ENCODE results near the gene SPDYA. TPM values are rescaled to one million over a fixed set of nuclear protein-coding genes. Genes with fewer than 3 reads are reported as not detected.

Gene SPDYA
- total RNA-seq, 1 experiment from 2014 or later = 0.69 TPM

DNA sequence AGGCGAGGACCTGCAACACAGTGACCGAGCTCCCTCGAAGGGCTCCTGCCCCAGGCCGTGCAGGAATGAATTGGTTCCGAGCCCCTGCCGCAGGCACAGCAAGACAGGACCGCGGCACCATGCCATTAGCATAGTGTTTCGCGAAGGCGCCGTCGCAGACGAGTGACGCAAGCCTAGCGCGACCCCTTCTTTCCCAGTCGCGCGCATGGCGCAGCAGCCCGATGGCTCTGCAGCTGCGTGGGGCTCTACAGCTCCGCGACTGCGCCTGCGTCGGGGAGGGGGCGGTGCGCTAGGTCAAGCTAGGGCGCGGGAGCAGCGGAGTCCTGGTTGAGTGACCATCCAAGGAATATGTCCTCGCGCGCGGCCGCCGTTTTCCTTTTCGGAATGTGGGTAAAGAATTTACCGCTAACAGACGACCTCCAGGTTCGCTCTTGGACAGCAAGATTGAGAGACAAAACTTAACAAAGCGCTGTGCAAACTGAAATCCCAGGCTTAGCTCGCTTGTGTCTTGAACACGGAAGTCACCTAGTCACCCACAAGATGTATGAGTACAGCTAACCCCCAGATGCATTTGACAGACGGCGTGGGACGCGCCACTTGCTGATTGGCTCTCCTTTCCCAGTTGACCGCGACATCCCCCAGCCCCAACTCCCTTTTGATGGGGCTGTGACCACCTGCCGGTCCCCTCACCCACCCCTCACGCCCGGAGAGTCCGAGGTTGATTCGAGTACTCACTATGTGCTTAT lies 59.7 kb downstream of the SPDYA start, which contains the start of gene TRMT61B:
TRMT61B (minus strand) TSS at position 164 of the 746 bp plus-strand sequence; CDS start at position 132, 32 bp downstream.
- Histone ChIP-seq H3K27me3 (ENCODE audit: low read length) (peaks cover 2% of the 10 kb centered on the region; the same call in 1 of the 2 replicates), H3F3A (ENCODE audit: low read length, unreplicated experiment) (no peaks in the 10 kb centered on the region), H3K36me3 (ENCODE audit: low read depth, low read length) (no peaks in the 10 kb centered on the region), H3K4me3 (ENCODE audit: low read length) (peak within 1 kb of the TSS; percentile 87), H3K79me2 (ENCODE audit: low read length) (peaks cover 39% of the 10 kb centered on the region), H2AFZ (ENCODE audit: low read length) (peak within 1 kb of the TSS; percentile 80), H3K4me2 (ENCODE audit: low read length) (peak within 1 kb of the TSS; percentile 90), H4K20me1 (ENCODE audit: low read length) (0 out of 2 replicates have a peak, but pooled peaks cover 5% of the 10 kb centered on the region), H3K9me2 (replicated peaks; ENCODE audit: low read length) (no peaks in the 10 kb centered on the region), H3K9ac (ENCODE audit: low read length) (peak within 1 kb of the TSS; percentile 86), H3K27ac (ENCODE audit: low read length) (peak within 1 kb of the TSS; percentile 14), H3K9me3 (ENCODE audit: low read length) (no peaks in the 10 kb centered on the region), H3K4me1 (ENCODE audit: insufficient read depth, low read length) (peaks cover 16% of the 10 kb centered on the region)
- POLR2A ChIA-PET (ENCODE audit: unreplicated experiment) = interaction anchor here (0.6 kb wide), 2 partner anchors 17 to 766 kb away, joined by 3 to 4 read pairs; no protein-coding TSS in a partner anchor
- peak; percentile 96 for DNase-seq
- peak; percentile 99 for ATAC-seq
- CTCF ChIA-PET = interaction anchor here (0.6 kb wide), 1 partner anchor 25 kb away, joined by 3 read pairs; no protein-coding TSS in a partner anchor
- no peak for TF ChIP-seq EZH2 (IDR thresholded peaks at IDR 0.05; ENCODE audit: low read length, unreplicated experiment)
- TF ChIP-seq, protein P1, sequence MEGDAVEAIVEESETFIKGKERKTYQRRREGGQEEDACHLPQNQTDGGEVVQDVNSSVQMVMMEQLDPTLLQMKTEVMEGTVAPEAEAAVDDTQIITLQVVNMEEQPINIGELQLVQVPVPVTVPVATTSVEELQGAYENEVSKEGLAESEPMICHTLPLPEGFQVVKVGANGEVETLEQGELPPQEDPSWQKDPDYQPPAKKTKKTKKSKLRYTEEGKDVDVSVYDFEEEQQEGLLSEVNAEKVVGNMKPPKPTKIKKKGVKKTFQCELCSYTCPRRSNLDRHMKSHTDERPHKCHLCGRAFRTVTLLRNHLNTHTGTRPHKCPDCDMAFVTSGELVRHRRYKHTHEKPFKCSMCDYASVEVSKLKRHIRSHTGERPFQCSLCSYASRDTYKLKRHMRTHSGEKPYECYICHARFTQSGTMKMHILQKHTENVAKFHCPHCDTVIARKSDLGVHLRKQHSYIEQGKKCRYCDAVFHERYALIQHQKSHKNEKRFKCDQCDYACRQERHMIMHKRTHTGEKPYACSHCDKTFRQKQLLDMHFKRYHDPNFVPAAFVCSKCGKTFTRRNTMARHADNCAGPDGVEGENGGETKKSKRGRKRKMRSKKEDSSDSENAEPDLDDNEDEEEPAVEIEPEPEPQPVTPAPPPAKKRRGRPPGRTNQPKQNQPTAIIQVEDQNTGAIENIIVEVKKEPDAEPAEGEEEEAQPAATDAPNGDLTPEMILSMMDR (conservative IDR thresholded peaks at IDR 0.05; ENCODE audit: low read depth, low read length) = no peak
- BruUV-seq (replicated peaks) = TSS peak; percentile 99
- intact Hi-C loops (cut with micrococcal nuclease) = loop anchor here (1.0 kb wide), 1 partner anchor 24 kb away; the partner anchor contains the start of gene WDR43

DNA sequence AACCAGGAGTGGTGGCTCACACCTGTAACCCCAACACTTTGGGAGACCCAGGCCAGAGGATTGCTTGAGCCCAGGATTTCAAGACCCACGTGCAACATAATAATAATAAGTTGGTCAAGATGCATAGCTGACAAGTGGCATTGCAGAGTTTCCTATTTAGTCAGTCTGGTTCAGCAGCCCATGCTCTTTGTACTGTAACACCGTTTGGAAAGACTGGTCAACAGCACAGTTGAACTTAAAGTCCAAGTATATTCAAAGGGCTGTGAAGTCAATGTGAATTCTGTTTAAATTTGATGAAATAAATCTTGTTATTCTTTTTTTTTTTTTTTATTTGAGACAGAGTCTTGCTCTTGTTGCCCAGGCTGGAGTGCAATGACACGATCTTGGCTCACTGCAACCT lies 61.0 kb downstream of the SPDYA start:
- no peak overlapping the region for H3K9ac ChIP-seq (ENCODE audit: low read length)
- TF ChIP-seq EZH2 (IDR thresholded peaks at IDR 0.05; ENCODE audit: low read length, unreplicated experiment) = no peak
- TF ChIP-seq EZH2phosphoT487 (IDR thresholded peaks at IDR 0.05; ENCODE audit: borderline replicate concordance, low read length) = no peak
- TF ChIP-seq, protein P1 (conservative IDR thresholded peaks at IDR 0.05; ENCODE audit: low read depth, low read length) = no peak
- DNase-seq = no peak
- 0 out of 2 replicates have a peak, but pooled peaks cover 5% of the 10 kb centered on the region for H4K20me1 ChIP-seq (ENCODE audit: low read length)
- no peak overlapping the region for H2AFZ ChIP-seq (ENCODE audit: low read length)
- H3K9me3 ChIP-seq (ENCODE audit: low read length) = no peaks in the 10 kb centered on the region
- no peak overlapping the region for H3K27ac ChIP-seq (ENCODE audit: low read length)
- no peaks in the 10 kb centered on the region for H3F3A ChIP-seq (ENCODE audit: low read length, unreplicated experiment)
- no TSS peak for BruUV-seq (replicated peaks)
- peaks cover 35% of the 10 kb centered on the region for H3K79me2 ChIP-seq (ENCODE audit: low read length)
- intact Hi-C loops (cut with micrococcal nuclease) = no loop called here
- no peak overlapping the region for H3K4me2 ChIP-seq (ENCODE audit: low read length)
- H3K27me3 ChIP-seq (ENCODE audit: low read length) = peaks cover 7% of the 10 kb centered on the region
- H3K4me3 ChIP-seq (ENCODE audit: low read length) = no peak overlapping the region
- no peaks in the 10 kb centered on the region for H3K9me2 ChIP-seq (replicated peaks; ENCODE audit: low read length)
- no peaks in the 10 kb centered on the region for H3K36me3 ChIP-seq (ENCODE audit: low read depth, low read length)
- peaks cover 15% of the 10 kb centered on the region for H3K4me1 ChIP-seq (ENCODE audit: insufficient read depth, low read length)
- ChIA-PET CTCF (no interaction called here), POLR2A (ENCODE audit: unreplicated experiment) (no interaction called here)
- ATAC-seq = no peak

DNA sequence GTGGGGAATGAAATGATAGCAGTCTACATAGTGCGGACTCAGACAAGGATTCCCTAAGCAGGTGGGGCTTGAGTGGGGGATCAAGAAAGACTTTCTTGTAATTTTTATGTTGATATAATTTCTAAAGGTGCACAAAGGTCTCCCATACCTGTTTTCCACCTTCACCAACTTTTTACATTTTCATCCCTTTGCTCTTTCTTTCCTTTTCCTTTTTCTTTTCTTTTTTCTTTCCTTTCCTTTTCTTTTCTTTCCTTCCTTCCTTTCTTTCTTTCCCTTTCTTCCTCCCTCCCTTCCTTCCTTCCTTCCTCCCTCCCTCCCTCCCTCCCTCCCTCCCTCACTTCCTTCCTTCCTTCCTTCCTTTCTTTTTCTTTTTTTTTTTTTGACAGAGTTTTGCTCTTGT lies 69.6 kb downstream of the SPDYA start:
- Histone ChIP-seq H3K4me3 (ENCODE audit: low read length) (no peak overlapping the region), H3K36me3 (ENCODE audit: low read depth, low read length) (no peaks in the 10 kb centered on the region), H3K4me1 (ENCODE audit: insufficient read depth, low read length) (no peaks in the 10 kb centered on the region), H3K9me3 (ENCODE audit: low read length) (no peaks in the 10 kb centered on the region), H3K27ac (ENCODE audit: low read length) (no peak overlapping the region), H3K79me2 (ENCODE audit: low read length) (no peaks in the 10 kb centered on the region), H3F3A (ENCODE audit: low read length, unreplicated experiment) (no peaks in the 10 kb centered on the region), H3K27me3 (ENCODE audit: low read length) (peaks cover 16% of the 10 kb centered on the region), H3K9ac (ENCODE audit: low read length) (no peak overlapping the region), H2AFZ (ENCODE audit: low read length) (no peak overlapping the region), H3K4me2 (ENCODE audit: low read length) (no peak overlapping the region), H3K9me2 (replicated peaks; ENCODE audit: low read length) (no peaks in the 10 kb centered on the region), H4K20me1 (ENCODE audit: low read length) (no peaks in the 10 kb centered on the region)
- ATAC-seq (no peak), DNase-seq (no peak)
- BruUV-seq (replicated peaks) = no TSS peak
- ChIA-PET POLR2A (ENCODE audit: unreplicated experiment) (no interaction called here), CTCF (no interaction called here)
- TF ChIP-seq, protein P1 (conservative IDR thresholded peaks at IDR 0.05; ENCODE audit: low read depth, low read length) = no peak
- TF ChIP-seq EZH2phosphoT487 (IDR thresholded peaks at IDR 0.05; ENCODE audit: borderline replicate concordance, low read length) = no peak
- no peak for TF ChIP-seq EZH2 (IDR thresholded peaks at IDR 0.05; ENCODE audit: low read length, unreplicated experiment)
- intact Hi-C loops (cut with micrococcal nuclease) = no loop called here
